G401 (cell line): ENCODE measurements around the gene FRAS1. TPM values are rescaled to one million over a fixed set of nuclear protein-coding genes. Genes with fewer than 3 reads are reported as not detected.
"Not testable (repeated sequence)": the region's sequence is repeated elsewhere in the genome, so short reads cannot be mapped to it uniquely, and the experiment has no call there.

Source experiments
- DNase-seq: peaks from one replicate; pipeline ENCODE4 v3.0.0-alpha.2; 2015; ENCODE audit warnings: low spot score
- in situ Hi-C: cut with HindIII; loops from 2 replicates; pipeline ENCODE4 v1.10.0; 2016; ENCODE audit warnings: low sequenced_read_pairs, mixed read lengths
- total RNA-seq: library from RNA; depleted of rRNA; stranded (reverse); fragments of >200 nt; shearing (Covaris generic); gene quantifications from 2 replicates; pipeline ENCODE4 v1.2.3, GENCODE V29; 2014

The FRAS1 gene
- total RNA-seq, 1 experiment from 2014 or later: not detected

DNA sequence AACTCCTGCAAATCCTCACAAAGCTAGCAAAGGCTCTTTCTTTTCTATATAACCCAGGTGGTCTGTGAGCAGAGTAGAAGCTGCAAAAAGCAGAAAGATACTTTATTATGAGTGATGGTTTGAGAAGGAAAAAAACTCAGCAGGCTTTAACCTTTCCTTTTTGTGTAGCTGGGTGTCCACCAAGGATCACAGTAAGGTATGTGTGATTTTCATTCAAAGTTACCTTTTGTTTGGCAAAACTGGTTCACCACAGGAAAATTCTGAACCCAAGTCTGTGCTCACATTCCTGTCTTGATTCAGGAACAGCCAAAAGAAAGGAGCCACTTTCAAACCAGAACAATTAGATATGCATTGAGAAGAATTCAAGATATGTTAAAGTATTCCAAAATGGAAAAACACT lies 35.7 kb downstream of the FRAS1 start:
- in situ Hi-C loops: no loop called here
- DNase-seq: no peak

- in situ Hi-C loops: no loop called here
- DNase-seq: no peak
Observed at GRCh38 chr4:78095081-78095480, 38.0 kb downstream of the FRAS1 start.

- no peak for DNase-seq
- in situ Hi-C loops: no loop called here
Observed at GRCh38 chr4:78099058-78099457, 41.9 kb downstream of the FRAS1 start.

DNA sequence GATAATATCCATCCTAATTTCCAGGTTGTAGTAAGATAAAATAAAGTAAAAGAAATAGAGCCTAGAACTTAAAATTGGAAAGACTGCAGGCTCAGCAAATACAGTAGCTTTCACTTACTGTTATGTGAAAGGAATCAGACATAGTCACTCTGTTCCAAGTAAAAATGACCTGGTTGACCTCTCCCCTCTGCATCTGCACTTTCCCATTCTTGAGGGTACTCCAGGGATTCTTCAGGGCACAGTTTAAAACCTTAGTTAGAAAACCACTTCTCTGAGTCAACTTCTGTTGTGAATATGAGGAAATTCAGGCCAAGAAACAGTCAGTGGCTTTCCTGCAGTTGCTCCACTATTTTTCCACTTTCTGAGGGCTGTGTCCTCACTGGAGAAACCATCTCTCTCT lies 42.9 kb downstream of the FRAS1 start:
- DNase-seq: no peak
- in situ Hi-C loops: no loop called here

DNA sequence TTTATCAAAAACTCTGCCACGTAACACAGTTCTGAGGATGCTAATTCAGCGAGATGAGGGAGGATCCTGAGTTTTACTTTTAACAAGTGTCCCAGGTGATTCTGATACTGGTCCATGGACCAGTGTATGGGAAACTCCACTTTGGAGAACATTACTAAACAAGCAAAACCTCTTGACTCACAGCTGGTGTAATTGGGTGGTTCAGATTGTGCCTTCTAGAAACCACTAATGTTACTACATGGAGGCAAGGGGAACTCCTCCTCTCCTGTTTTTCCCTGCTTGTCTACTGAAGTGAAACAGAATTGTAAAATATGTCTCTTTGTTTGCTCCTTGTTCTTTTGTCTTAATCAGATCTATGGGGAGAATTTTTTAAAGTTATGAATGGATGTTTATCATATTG lies 62.6 kb downstream of the FRAS1 start:
- DNase-seq: no peak
- in situ Hi-C loops: no loop called here

GRCh38 chr4:78120144-78120880 lies 63.2 kb downstream of the FRAS1 start:
- in situ Hi-C loops: no loop called here
- no peak for DNase-seq

DNA sequence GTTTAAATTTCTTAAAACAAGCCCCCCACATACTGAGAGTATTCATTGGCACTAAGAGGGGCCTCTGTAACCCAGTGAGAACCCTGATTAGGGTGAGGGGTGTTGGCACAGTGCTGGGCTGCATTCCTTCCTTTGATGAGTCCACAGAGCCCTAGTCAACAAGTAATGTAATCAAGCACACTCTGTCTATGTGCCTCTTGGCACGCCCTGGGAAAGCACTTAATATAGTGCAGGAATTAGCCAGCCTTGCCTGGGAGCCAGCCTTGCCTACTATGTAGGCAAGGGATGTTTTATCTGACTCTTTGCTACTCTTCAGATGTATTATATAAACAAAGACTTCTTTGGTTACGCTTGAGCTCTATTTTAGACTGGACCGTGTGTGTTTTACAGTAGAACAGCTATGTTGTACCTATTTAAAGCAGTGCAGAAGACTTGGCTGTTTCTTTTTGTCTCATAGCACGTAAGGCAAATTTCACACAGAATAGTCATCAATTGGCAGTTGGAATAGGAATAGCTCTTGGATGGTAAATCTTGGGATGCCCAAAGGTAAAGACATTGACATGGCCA lies 64.3 kb downstream of the FRAS1 start:
- no peak for DNase-seq
- in situ Hi-C loops: no loop called here

DNA sequence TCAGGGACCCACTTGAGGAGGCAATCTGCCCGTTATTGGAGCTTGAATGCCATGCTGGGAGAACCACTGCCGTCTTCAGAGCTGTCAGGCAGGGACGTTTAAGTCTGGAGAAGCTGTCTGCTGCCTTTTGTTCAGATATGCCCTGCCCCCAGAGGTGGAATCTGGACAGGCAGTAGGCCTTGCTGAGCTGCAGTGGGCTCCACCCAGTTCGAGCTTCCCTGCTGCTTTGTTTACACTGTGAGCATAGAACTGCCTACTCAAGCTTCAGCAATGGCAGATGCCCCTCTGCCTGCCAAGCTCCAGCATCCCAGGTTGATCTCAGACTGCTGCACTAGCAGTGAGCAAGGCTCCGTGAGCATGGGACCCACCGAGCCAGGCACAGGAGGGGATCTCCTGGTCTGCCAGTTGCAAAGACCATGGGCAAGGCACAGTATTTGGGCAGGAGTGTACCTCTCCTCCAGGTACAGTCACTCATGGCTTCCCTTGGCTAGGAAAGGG lies 68.8 kb downstream of the FRAS1 start:
- DNase-seq, in situ Hi-C loops: not testable (repeated sequence)

- in situ Hi-C loops: no loop called here
- no peak for DNase-seq
Observed at GRCh38 chr4:78129383-78130108, 72.4 kb downstream of the FRAS1 start.

GRCh38 chr4:78131403-78131802 lies 74.3 kb downstream of the FRAS1 start:
- no peak for DNase-seq
- in situ Hi-C loops: no loop called here

GRCh38 chr4:78136109-78137081 lies 79.3 kb downstream of the FRAS1 start:
- in situ Hi-C loops: no loop called here
- no peak for DNase-seq

DNA sequence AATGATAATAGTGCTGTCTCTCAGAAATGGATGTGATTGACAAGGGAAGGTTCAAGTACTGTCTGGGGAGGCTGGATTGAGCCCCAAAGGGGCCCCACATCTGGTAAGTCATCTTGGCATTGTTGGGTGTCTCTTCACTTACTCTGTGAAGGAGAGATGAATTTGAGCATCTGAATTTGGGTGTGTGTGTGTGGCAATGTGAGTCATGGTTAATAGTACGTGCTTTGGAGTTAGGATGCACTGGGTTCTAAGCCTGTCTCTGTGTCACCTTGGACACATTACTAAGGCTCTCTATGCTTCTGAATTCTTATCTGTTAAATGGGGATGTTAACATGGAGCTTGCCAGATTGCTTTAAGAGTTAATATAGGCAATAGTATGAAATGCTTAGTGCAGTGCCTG lies 80.4 kb downstream of the FRAS1 start:
- DNase-seq: no peak
- in situ Hi-C loops: no loop called here

DNA sequence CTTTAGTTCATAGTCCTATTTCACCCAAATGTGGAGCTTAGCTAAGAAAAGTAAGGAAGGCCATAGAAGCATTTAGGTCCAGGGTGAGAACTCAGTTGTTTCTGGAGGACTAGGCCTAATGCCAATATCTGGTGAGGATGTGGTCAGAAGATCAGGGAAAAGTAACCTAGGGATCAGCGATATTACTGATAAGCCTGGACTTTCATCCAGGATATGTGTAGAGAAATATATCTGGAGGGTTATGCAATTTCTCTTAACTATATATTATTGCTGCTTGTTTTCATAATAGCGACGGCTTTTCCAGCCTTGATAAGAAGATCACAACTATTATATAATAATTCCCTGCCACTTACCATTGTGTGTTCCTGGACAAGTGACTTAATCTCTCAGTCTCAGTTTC lies 81.1 kb downstream of the FRAS1 start:
- DNase-seq: no peak
- in situ Hi-C loops: no loop called here

DNA sequence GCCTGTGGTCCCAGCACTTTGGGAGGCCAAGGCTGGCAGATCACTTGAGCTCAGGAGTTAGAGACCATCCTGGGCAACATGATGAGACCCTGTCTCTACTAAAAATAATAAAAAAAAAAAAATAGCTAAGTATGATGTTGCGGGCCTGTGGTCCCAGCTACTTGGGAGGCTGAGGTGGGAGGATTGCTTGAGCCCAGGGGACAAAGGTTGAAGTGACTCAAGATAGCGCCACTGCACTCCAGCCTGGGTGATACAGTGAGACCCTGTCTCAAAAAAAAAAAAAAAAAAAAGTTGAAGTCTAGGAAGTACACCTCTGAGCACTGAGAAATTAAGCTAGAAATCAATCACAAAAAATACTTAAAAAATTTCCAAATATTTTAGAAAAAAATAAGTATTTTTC lies 86.5 kb downstream of the FRAS1 start:
- DNase-seq: no peak
- in situ Hi-C loops: no loop called here

DNA sequence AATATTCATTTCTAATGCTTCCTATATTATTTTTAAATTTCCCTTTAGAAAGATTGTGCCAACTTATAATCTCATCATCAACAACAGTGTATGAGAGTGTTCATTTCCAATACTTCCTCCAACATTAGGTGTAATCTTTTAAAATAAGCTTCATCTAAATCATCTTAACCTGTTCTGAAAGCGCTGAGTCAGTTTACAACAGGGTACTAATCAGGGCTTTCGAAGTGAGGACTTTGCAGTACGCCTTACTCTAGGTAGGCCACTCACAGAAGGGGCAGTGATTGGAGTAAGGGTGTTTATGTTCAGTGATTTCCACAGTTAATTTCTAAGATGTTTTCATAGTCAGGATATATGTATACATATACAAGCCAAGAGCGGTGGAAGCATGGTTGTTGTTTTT lies 87.9 kb downstream of the FRAS1 start:
- DNase-seq: no peak
- in situ Hi-C loops: no loop called here

DNA sequence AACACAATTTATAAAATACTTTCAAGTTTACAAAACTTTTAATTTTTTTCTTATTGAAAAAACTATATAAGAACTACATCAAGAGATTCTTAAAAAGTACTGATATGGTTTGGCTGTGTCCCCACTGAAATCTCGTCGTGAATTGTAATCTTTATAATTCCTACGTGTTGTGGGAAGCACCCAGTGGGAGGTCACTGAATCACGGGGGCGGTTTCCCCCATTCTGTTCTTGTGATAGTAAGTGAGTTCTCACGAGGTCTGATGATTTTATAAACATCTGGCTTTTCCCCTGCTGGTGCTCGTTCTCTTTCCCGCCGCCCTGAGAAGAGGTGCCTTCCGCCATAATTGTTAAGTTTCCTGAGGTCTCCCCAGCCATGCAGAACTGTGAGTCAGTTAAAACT lies 88.5 kb downstream of the FRAS1 start:
- DNase-seq: no peak
- in situ Hi-C loops: no loop called here

DNA sequence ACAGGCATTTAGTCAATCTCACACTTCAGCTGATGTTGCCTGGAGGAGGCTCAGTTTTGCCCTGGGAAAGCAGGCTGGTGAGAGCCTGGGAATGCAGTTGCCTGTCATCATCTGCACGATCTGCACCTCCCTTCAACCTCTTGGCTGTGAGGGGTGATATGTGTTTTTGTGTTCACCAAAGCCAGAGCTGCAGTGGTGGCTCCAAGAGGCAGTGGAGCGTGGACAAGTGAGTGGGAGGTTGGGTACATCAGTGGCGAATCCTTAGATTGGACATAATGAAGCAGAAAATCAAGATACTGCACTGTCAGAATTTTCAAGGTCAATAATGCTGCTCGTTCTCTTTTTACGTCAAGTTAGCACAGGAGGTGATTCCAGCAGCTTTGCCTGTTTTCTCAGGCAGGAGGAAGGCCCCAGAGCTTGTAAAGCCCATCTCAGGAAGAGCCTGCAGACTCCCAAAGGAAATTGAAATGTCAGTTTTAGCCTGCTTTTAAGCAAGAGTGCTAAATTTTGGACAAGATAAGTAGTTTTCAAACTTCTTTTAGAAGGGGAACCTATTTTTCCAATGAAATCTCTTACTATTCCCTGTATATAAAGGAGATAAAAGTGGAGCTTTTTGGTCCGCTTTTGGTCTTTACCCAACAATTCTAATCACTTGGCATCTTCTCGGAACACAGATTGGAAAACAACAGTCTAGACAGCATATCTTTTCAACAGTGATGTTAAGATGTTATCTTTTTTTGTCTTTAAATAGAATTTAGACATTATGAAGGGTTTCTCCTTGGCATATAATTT lies 92.8 kb downstream of the FRAS1 start:
- DNase-seq: no peak
- in situ Hi-C loops: no loop called here

- in situ Hi-C loops: no loop called here
- no peak for DNase-seq
Observed at GRCh38 chr4:78150543-78150864, 93.4 kb downstream of the FRAS1 start.

DNA sequence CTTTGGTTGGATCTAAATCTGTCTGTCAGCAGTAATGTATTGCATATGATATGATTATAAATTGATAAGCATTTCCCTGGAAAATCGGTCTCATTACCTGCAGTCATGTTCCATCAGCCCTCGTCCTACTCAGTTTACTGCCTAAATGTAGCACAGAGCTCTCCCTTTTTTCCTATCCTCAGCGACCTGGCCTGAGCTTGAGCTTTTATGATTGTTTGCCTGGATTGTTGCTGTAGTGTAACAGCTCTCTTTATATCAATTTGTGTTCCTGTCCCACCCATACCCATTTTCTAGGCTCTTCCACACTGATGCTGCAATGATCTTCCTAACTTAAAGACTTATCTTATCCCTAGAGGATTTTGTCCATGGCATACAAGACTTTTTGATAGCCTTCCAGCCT lies 95.7 kb downstream of the FRAS1 start:
- in situ Hi-C loops: no loop called here
- no peak for DNase-seq
